Tibial nerve (tissue), 4 donors: ENCODE results near the gene CDK6.

Source experiments
- EP300 ChIP-seq, 2 donors: sonication (generic); formaldehyde crosslinking; IDR thresholded peaks; one replicate each; pipeline ENCODE4 v1.6.1; 2017; ENCODE audit warnings: antibody characterized with exemption in 2 of 2, mild to moderate bottlenecking in 1 of 2
- POLR2A ChIP-seq, 2 donors: fragments of 450-650 bp; IDR thresholded peaks; one replicate each; pipeline ENCODE4 v1.6.1; 2017; ENCODE audit warnings: antibody characterized with exemption in 2 of 2, mild to moderate bottlenecking in 2 of 2, moderate library complexity in 2 of 2
- TF ChIP-seq, protein P1 (sequence below), 5 experiments: fragments of 200-600 bp in 3 of 5; fragments of 450-650 bp in 2 of 5; sonication (generic) in 3 of 5; IDR thresholded peaks; one replicate each; pipeline ENCODE4 v1.5.1; 2016 to 2019; ENCODE audit warnings: antibody characterized with exemption in 5 of 5, mild to moderate bottlenecking in 3 of 5, moderate library complexity in 2 of 5

DNA sequence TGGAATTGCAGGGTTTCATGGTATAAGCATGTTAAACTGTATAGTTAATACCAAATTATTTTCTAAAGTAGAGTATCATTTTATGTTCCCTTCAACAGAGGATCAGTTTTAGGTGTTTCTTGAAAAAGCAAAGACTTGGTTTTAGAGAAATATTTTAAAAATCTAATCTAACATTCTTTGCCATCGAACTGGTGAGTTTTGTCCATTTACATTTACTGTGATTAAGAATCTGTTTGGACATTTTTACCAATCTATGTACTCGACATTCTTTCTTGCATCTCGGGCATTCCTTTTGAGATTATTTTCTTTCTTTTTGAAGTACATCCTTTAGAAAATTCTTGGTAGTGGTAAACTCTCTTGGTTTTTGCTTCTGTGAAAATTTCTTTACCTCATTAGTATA lies 131.5 kb downstream of the CDK6 start:
- TF ChIP-seq POLR2A (IDR thresholded peaks at IDR 0.05) = no peak
- TF ChIP-seq, protein P1, sequence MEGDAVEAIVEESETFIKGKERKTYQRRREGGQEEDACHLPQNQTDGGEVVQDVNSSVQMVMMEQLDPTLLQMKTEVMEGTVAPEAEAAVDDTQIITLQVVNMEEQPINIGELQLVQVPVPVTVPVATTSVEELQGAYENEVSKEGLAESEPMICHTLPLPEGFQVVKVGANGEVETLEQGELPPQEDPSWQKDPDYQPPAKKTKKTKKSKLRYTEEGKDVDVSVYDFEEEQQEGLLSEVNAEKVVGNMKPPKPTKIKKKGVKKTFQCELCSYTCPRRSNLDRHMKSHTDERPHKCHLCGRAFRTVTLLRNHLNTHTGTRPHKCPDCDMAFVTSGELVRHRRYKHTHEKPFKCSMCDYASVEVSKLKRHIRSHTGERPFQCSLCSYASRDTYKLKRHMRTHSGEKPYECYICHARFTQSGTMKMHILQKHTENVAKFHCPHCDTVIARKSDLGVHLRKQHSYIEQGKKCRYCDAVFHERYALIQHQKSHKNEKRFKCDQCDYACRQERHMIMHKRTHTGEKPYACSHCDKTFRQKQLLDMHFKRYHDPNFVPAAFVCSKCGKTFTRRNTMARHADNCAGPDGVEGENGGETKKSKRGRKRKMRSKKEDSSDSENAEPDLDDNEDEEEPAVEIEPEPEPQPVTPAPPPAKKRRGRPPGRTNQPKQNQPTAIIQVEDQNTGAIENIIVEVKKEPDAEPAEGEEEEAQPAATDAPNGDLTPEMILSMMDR (IDR thresholded peaks at IDR 0.05) = no peak
- TF ChIP-seq EP300 (IDR thresholded peaks at IDR 0.05) = no peak
